Suprapubic skin (tissue), 4 donors: ENCODE data around the gene TSSK1B.

Experiments used
- POLR2A ChIP-seq, 2 donors: fragments of 450-650 bp; IDR thresholded peaks; one replicate each; pipeline ENCODE4 v1.6.1; 2017; ENCODE audit warnings: antibody characterized with exemption in 2 of 2, mild to moderate bottlenecking in 2 of 2, moderate library complexity in 2 of 2
- POLR2AphosphoS5 ChIP-seq, 3 donors: sonication (generic); formaldehyde crosslinking; IDR thresholded peaks; one replicate each; pipeline ENCODE4 v1.6.1; 2017; ENCODE audit warnings: antibody characterized with exemption in 3 of 3
- TF ChIP-seq, protein P1 (sequence below), 2 donors: fragments of 200-600 bp in 1 of 2; fragments of 450-650 bp in 1 of 2; sonication (generic) in 1 of 2; IDR thresholded peaks; one replicate each; pipeline ENCODE4 v1.5.1; 2016 to 2019; ENCODE audit warnings: antibody characterized with exemption in 2 of 2, mild to moderate bottlenecking in 1 of 2, moderate library complexity in 1 of 2

DNA sequence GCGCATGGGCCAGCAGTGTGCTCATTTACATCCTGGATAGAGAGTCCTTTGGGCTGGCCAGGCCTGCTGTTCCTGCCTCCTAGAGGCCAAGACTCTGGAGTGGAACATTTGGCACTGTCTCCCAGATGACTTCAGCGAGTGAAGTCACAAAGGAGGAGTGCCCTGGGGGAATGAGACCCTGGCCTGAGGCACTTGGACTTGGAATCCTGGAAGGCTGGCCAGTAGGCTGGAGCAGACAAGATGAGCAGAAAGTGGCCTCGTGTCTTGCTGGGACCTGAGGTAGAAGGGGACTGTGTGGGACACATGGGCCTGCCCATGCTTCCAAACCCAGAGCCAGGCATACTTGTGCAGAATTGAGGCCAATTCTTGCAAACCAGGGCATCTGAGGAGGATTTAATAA lies at the start of gene TSSK1B:
- no peak for TF ChIP-seq POLR2A (IDR thresholded peaks at IDR 0.05)
- TF ChIP-seq, protein P1, sequence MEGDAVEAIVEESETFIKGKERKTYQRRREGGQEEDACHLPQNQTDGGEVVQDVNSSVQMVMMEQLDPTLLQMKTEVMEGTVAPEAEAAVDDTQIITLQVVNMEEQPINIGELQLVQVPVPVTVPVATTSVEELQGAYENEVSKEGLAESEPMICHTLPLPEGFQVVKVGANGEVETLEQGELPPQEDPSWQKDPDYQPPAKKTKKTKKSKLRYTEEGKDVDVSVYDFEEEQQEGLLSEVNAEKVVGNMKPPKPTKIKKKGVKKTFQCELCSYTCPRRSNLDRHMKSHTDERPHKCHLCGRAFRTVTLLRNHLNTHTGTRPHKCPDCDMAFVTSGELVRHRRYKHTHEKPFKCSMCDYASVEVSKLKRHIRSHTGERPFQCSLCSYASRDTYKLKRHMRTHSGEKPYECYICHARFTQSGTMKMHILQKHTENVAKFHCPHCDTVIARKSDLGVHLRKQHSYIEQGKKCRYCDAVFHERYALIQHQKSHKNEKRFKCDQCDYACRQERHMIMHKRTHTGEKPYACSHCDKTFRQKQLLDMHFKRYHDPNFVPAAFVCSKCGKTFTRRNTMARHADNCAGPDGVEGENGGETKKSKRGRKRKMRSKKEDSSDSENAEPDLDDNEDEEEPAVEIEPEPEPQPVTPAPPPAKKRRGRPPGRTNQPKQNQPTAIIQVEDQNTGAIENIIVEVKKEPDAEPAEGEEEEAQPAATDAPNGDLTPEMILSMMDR (IDR thresholded peaks at IDR 0.05): no peak
- no peak for TF ChIP-seq POLR2AphosphoS5 (IDR thresholded peaks at IDR 0.05)
